Trophoblast cell (in vitro differentiated cells and primary cell): Measurements from ENCODE around the gene METTL21A.

Experiments
- DNase-seq, 2 donors: peaks; one replicate each; pipeline ENCODE4 v3.0.0-alpha.2; 2016
- H2AFZ ChIP-seq: 2 replicates; pipeline ENCODE4 v1.6.1; 2013; ENCODE audit warnings: low read length, moderate library complexity, mild to moderate bottlenecking; ENCODE audit not compliant: insufficient read depth, poor library complexity
- H2AK5ac ChIP-seq: 2 replicates; pipeline ENCODE4 v1.6.1; 2013; ENCODE audit warnings: mild to moderate bottlenecking, low read length
- H2BK120ac ChIP-seq: 2 replicates; pipeline ENCODE4 v1.6.1; 2013; ENCODE audit warnings: low read length, mild to moderate bottlenecking, moderate library complexity; ENCODE audit not compliant: insufficient read depth, poor library complexity
- H2BK12ac ChIP-seq: 2 replicates; pipeline ENCODE4 v1.6.1; 2013; ENCODE audit warnings: mild to moderate bottlenecking, low read length, moderate library complexity
- H2BK5ac ChIP-seq: 2 replicates; pipeline ENCODE4 v1.6.1; 2013; ENCODE audit warnings: low read length, low read depth, moderate library complexity, mild to moderate bottlenecking; ENCODE audit not compliant: poor library complexity
- H3K14ac ChIP-seq: 2 replicates; pipeline ENCODE4 v1.6.1; 2013; ENCODE audit warnings: mild to moderate bottlenecking, low read length
- H3K18ac ChIP-seq: 2 replicates; pipeline ENCODE4 v1.6.1; 2013; ENCODE audit warnings: mild to moderate bottlenecking, low read length
- H3K23ac ChIP-seq: 2 replicates; pipeline ENCODE4 v1.6.1; 2013; ENCODE audit warnings: low read length
- H3K27ac ChIP-seq: 2 replicates; pipeline ENCODE4 v1.5.1; 2013; ENCODE audit warnings: low read depth, mild to moderate bottlenecking, inconsistent platforms, low read length, moderate library complexity
- H3K27me3 ChIP-seq: 2 replicates; pipeline ENCODE4 v1.6.1; 2013; ENCODE audit warnings: inconsistent platforms, mild to moderate bottlenecking, low read length, moderate library complexity; ENCODE audit not compliant: insufficient read depth
- H3K36me3 ChIP-seq, 2 experiments: 1 replicate in 1 of 2; 2 replicates in 1 of 2; pipeline ENCODE4 v1.6.1; 2013; ENCODE audit warnings: low read length in 2 of 2, mild to moderate bottlenecking in 2 of 2, moderate library complexity in 1 of 2; ENCODE audit not compliant: insufficient read depth in 2 of 2, control insufficient read depth in 1 of 2
- H3K4ac ChIP-seq: 2 replicates; pipeline ENCODE4 v1.6.1; 2013; ENCODE audit warnings: low read depth, mild to moderate bottlenecking, low read length, moderate library complexity
- H3K4me1 ChIP-seq, 2 experiments: 1 replicate in 1 of 2; 2 replicates in 1 of 2; pipeline ENCODE4 v1.6.1; 2013; ENCODE audit warnings: low read length in 2 of 2, mild to moderate bottlenecking in 2 of 2, moderate library complexity in 1 of 2; ENCODE audit not compliant: insufficient read depth in 2 of 2, control insufficient read depth in 1 of 2
- H3K4me2 ChIP-seq: 2 replicates; pipeline ENCODE4 v1.6.1; 2013; ENCODE audit warnings: inconsistent platforms, mild to moderate bottlenecking, low read length, moderate library complexity
- H3K4me3 ChIP-seq: 2 replicates; pipeline ENCODE4 v1.5.1; 2013; ENCODE audit warnings: mild to moderate bottlenecking, low read depth, low read length, inconsistent platforms
- H3K79me1 ChIP-seq: one replicate; pipeline ENCODE4 v1.6.1; 2013; ENCODE audit warnings: low read length
- H3K79me2 ChIP-seq: 2 replicates; pipeline ENCODE4 v1.6.1; 2013; ENCODE audit warnings: low read length, mild to moderate bottlenecking; ENCODE audit not compliant: control insufficient read depth, insufficient read depth, poor library complexity
- H3K9ac ChIP-seq: 2 replicates; pipeline ENCODE4 v1.6.1; 2013; ENCODE audit warnings: mild to moderate bottlenecking, low read length
- H3K9me3 ChIP-seq: 2 replicates; pipeline ENCODE4 v1.6.1; 2013; ENCODE audit warnings: low read depth, mild to moderate bottlenecking, control low read depth, inconsistent platforms, low read length; ENCODE audit not compliant: insufficient read depth
- H4K12ac ChIP-seq: 2 replicates; pipeline ENCODE4 v1.6.1; 2013; ENCODE audit warnings: low read depth, mild to moderate bottlenecking, low read length, moderate library complexity
- H4K8ac ChIP-seq: 2 replicates; pipeline ENCODE4 v1.6.1; 2013; ENCODE audit warnings: low read depth, mild to moderate bottlenecking, low read length, moderate library complexity
- H4K91ac ChIP-seq: one replicate; pipeline ENCODE4 v1.6.1; 2013; ENCODE audit warnings: low read depth, mild to moderate bottlenecking, low read length, moderate library complexity
- WGBS: extraction: QIAGEN DNeasy Blood & Tissue Kit; methylation state at CpG from one replicate; pipeline ENCODE4 v1.1.7; 2013; ENCODE audit warnings: missing lambda C conversion rate; ENCODE audit not compliant: insufficient read length, insufficient coverage; ENCODE audit errors: extremely low coverage; 5-methylcytosine and 5-hydroxymethylcytosine counted together

METTL21A gene

GRCh38 chr2:207594731-207595130, 30.5 kb downstream of the METTL21A start:
- Histone ChIP-seq H3K4ac (no peak overlapping the region), H4K12ac (no peak overlapping the region), H3K4me3 (no peak overlapping the region), H2BK12ac (no peak overlapping the region), H3K9ac (no peak overlapping the region), H3K79me1 (no peaks in the 10 kb centered on the region), H3K79me2 (no peaks in the 10 kb centered on the region), H3K23ac (no peak overlapping the region), H3K14ac (no peak overlapping the region), H2BK5ac (no peak overlapping the region), H3K9me3 (no peaks in the 10 kb centered on the region), H2BK120ac (no peak overlapping the region), H3K4me1 (no peaks in the 10 kb centered on the region), H3K36me3 (peaks cover 15 to 19% of the 10 kb centered on the region in 2 experiments), H2AK5ac (no peak overlapping the region), H3K4me2 (no peak overlapping the region), H4K91ac (no peak overlapping the region), H4K8ac (no peak overlapping the region), H3K27ac (no peak overlapping the region), H3K27me3 (no peaks in the 10 kb centered on the region), H2AFZ (no peak overlapping the region), H3K18ac (no peak overlapping the region)
- WGBS: no CpG with 5 or more reads among the region's 4 CpGs
- no peak for DNase-seq

GRCh38 chr2:207594264-207594663, 30.9 kb downstream of the METTL21A start:
- Histone ChIP-seq H2BK12ac (no peak overlapping the region), H2AFZ (no peak overlapping the region), H3K27me3 (no peaks in the 10 kb centered on the region), H3K36me3 (peaks cover 15 to 19% of the 10 kb centered on the region in 2 experiments), H4K12ac (no peak overlapping the region), H4K8ac (no peak overlapping the region), H3K4me2 (no peak overlapping the region), H3K9me3 (no peaks in the 10 kb centered on the region), H3K9ac (no peak overlapping the region), H3K79me2 (no peaks in the 10 kb centered on the region), H3K4ac (no peak overlapping the region), H3K4me1 (no peaks in the 10 kb centered on the region), H2BK120ac (no peak overlapping the region), H3K23ac (no peak overlapping the region), H4K91ac (no peak overlapping the region), H3K4me3 (no peak overlapping the region), H3K18ac (no peak overlapping the region), H3K14ac (no peak overlapping the region), H3K27ac (no peak overlapping the region), H2BK5ac (no peak overlapping the region), H3K79me1 (no peaks in the 10 kb centered on the region), H2AK5ac (no peak overlapping the region)
- DNase-seq: no peak
- no CpG with 5 or more reads among the region's 3 CpGs for WGBS

- Histone ChIP-seq H3K27ac (no peak overlapping the region), H2AK5ac (no peak overlapping the region), H3K36me3 (peaks cover 15 to 16% of the 10 kb centered on the region in 2 experiments), H4K8ac (no peak overlapping the region), H3K79me1 (no peaks in the 10 kb centered on the region), H4K12ac (no peak overlapping the region), H3K9ac (no peak overlapping the region), H3K27me3 (no peaks in the 10 kb centered on the region), H3K18ac (no peak overlapping the region), H3K4me1 (no peaks in the 10 kb centered on the region), H3K4ac (no peak overlapping the region), H2BK120ac (no peak overlapping the region), H4K91ac (no peak overlapping the region), H3K4me3 (no peak overlapping the region), H3K23ac (no peak overlapping the region), H3K4me2 (no peak overlapping the region), H2BK12ac (no peak overlapping the region), H3K79me2 (no peaks in the 10 kb centered on the region), H3K9me3 (no peaks in the 10 kb centered on the region), H2BK5ac (no peak overlapping the region), H3K14ac (no peak overlapping the region), H2AFZ (no peak overlapping the region)
- no peak for DNase-seq
Measured at GRCh38 chr2:207593277-207593676, 31.9 kb downstream of the METTL21A start.

GRCh38 chr2:207589143-207589542, 36.1 kb downstream of the METTL21A start:
- peaks cover 19 to 21% of the 10 kb centered on the region in 2 experiments for H3K36me3 ChIP-seq
- H3K9ac ChIP-seq: no peak overlapping the region

More at GRCh38 chr2:207589143-207589542, 36.1 kb downstream of the METTL21A start:
- Histone ChIP-seq H3K4ac (no peak overlapping the region), H3K4me3 (no peak overlapping the region), H2AK5ac (no peak overlapping the region), H2BK5ac (no peak overlapping the region), H3K9me3 (peaks cover 2% of the 10 kb centered on the region), H3K27ac (no peak overlapping the region), H4K91ac (no peak overlapping the region), H3K4me1 (no peaks in the 10 kb centered on the region), H3K14ac (no peak overlapping the region), H3K23ac (no peak overlapping the region), H3K79me2 (no peaks in the 10 kb centered on the region), H2AFZ (no peak overlapping the region), H4K12ac (no peak overlapping the region), H3K4me2 (no peak overlapping the region), H2BK120ac (no peak overlapping the region), H3K79me1 (no peaks in the 10 kb centered on the region), H3K18ac (no peak overlapping the region), H3K27me3 (no peaks in the 10 kb centered on the region), H4K8ac (no peak overlapping the region), H2BK12ac (no peak overlapping the region)
- DNase-seq: no peak
